ENCODE results near the gene RAPGEF4. TPM values are rescaled to one million over a fixed set of nuclear protein-coding genes. Genes with fewer than 3 reads are reported as not detected.

The RAPGEF4 gene
- total and polyA plus RNA-seq, 2 donors (not counting 1 experiment from before 2014, with no cell fraction given) = 0.22 to 0.30 TPM

GRCh38 chr2:172926785-172927640 lies 191.4 kb downstream of the RAPGEF4 start:
- Mint-ChIP-seq H3K27ac (no peak overlapping the region), H3K4me3 (no peak overlapping the region), H3K4me1 (peaks cover 2% of the 10 kb centered on the region), H3K9me3 (ENCODE audit: insufficient read depth) (no peaks in the 10 kb centered on the region), H3K27me3 (peaks cover 26% of the 10 kb centered on the region)
- ATAC-seq (ENCODE audit: low read depth) (no peak), DNase-seq (no peak)
- no peak overlapping the region for H3K4me2 ChIP-seq (replicated peaks; ENCODE audit: low read depth, low read length, poor library complexity, severe bottlenecking)
- ChIA-PET CTCF (no interaction called here), POLR2A (no interaction called here)
- peaks cover 0 to 4% (median 3%) of the 10 kb centered on the region in 4 experiments for H3K27me3 ChIP-seq (replicated peaks in 1 of 4; ENCODE audit: control extremely low read depth in 1 of 4, control insufficient read depth in 3 of 4, insufficient read depth in 4 of 4, low read length in 3 of 4)
- no peak overlapping the region for H3K9ac ChIP-seq (ENCODE audit: low read length)
- WGBS (ENCODE audit: insufficient coverage) = 96% methylated on average over 3 of the region's 7 CpGs
- H4K20me1 ChIP-seq (ENCODE audit: control insufficient read depth, insufficient read depth, low read length, poor library complexity, severe bottlenecking) = no peaks in the 10 kb centered on the region
- no peaks in the 10 kb centered on the region for H3K79me2 ChIP-seq (ENCODE audit: control insufficient read depth, insufficient read depth, low read length)
- no peak overlapping the region for H3K4me3 ChIP-seq (ENCODE audit: control extremely low read depth in 1 of 5, extremely low read depth in 1 of 5, insufficient read depth in 1 of 5, low read depth in 2 of 5, low read length in 4 of 5)
- peaks cover 0 to 6% (median 0%) of the 10 kb centered on the region in 3 donors for H3K9me3 ChIP-seq (ENCODE audit: control extremely low read depth in 1 of 3, control insufficient read depth in 2 of 3, insufficient read depth in 1 of 3, low read length in 2 of 3)
- H2AFZ ChIP-seq (ENCODE audit: insufficient read depth, low read depth, low read length, poor library complexity, severe bottlenecking) = no peak overlapping the region
- H3K4me1 ChIP-seq (ENCODE audit: control insufficient read depth in 2 of 2, insufficient read depth in 2 of 2, low read length in 2 of 2) = no peaks in the 10 kb centered on the region
- intact Hi-C loops (cut with micrococcal nuclease) = loop anchor here (5.0 kb wide), 1 partner anchor 1355 kb away; no protein-coding TSS in a partner anchor
- TF ChIP-seq CTCF (IDR thresholded peaks at IDR 0.05) (no peak), EZH2 (IDR thresholded peaks at IDR 0.05; ENCODE audit: borderline replicate concordance, insufficient read depth, low read depth, low read length, poor library complexity, severe bottlenecking) (no peak)
- no peaks in the 10 kb centered on the region for H3K36me3 ChIP-seq (replicated peaks in 1 of 2; ENCODE audit: control extremely low read depth in 1 of 2, control insufficient read depth in 1 of 2, extremely low read depth in 1 of 2, insufficient read depth in 2 of 2, low read length in 1 of 2)
- H3K27ac ChIP-seq (ENCODE audit: low read length in 2 of 2) = no peak overlapping the region

Measured in B cell (primary cell).